ENCODE data around the gene ANKHD1.

Gene ANKHD1

GRCh38 chr5:140565780-140566095, 164.1 kb downstream of the ANKHD1 start:
- peak overlapping the region; percentile 78 for H3K4me3 ChIP-seq (ENCODE audit: control insufficient read depth, low read depth, low read length)
- TF ChIP-seq, protein P1, sequence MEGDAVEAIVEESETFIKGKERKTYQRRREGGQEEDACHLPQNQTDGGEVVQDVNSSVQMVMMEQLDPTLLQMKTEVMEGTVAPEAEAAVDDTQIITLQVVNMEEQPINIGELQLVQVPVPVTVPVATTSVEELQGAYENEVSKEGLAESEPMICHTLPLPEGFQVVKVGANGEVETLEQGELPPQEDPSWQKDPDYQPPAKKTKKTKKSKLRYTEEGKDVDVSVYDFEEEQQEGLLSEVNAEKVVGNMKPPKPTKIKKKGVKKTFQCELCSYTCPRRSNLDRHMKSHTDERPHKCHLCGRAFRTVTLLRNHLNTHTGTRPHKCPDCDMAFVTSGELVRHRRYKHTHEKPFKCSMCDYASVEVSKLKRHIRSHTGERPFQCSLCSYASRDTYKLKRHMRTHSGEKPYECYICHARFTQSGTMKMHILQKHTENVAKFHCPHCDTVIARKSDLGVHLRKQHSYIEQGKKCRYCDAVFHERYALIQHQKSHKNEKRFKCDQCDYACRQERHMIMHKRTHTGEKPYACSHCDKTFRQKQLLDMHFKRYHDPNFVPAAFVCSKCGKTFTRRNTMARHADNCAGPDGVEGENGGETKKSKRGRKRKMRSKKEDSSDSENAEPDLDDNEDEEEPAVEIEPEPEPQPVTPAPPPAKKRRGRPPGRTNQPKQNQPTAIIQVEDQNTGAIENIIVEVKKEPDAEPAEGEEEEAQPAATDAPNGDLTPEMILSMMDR (IDR thresholded peaks at IDR 0.05; ENCODE audit: control insufficient read depth, insufficient read depth, low read depth, low read length, missing control alignments) = no peak
- no peak for DNase-seq (ENCODE audit: low read depth)

DNA sequence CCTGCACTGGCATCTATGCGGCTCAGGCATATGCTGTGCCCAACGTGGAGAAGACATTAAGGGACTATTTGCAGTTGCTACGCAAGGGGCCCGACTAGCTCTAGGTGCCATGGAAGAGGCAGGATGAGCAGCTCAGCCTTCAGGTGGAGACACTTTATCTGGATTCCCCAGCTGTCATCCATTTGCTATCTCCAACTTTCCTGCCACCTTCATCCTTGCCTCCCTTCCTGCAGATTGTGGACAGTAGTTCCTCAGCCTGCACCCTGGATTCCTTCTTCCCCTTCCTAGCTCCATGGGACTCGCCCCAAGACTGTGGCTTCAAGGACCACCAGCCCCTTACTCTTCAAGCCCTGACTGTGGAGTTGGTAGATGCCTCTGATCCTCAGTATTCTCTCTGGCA, 165.0 kb downstream of the ANKHD1 start:
- H3K4me3 ChIP-seq (ENCODE audit: control insufficient read depth, low read depth, low read length) = no peak overlapping the region
- no peak for DNase-seq (ENCODE audit: low read depth)
- TF ChIP-seq, protein P1 (IDR thresholded peaks at IDR 0.05; ENCODE audit: control insufficient read depth, insufficient read depth, low read depth, low read length, missing control alignments) = no peak

DNA sequence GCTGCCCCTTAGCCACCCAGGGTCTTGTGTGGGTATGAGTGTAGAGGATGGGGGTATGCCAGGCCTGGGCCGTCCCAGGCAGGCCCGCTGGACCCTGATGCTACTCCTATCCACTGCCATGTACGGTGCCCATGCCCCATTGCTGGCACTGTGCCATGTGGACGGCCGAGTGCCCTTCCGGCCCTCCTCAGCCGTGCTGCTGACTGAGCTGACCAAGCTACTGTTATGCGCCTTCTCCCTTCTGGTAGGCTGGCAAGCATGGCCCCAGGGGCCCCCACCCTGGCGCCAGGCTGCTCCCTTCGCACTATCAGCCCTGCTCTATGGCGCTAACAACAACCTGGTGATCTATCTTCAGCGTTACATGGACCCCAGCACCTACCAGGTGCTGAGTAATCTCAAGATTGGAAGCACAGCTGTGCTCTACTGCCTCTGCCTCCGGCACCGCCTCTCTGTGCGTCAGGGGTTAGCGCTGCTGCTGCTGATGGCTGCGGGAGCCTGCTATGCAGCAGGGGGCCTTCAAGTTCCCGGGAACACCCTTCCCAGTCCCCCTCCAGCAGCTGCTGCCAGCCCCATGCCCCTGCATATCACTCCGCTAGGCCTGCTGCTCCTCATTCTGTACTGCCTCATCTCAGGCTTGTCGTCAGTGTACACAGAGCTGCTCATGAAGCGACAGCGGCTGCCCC, 165.6 kb downstream of the ANKHD1 start:
- TF ChIP-seq, protein P1 (IDR thresholded peaks at IDR 0.05; ENCODE audit: control insufficient read depth, insufficient read depth, low read depth, low read length, missing control alignments) = no peak
- DNase-seq (ENCODE audit: low read depth) = no peak
- H3K4me3 ChIP-seq (ENCODE audit: control insufficient read depth, low read depth, low read length) = no peak overlapping the region

DNA sequence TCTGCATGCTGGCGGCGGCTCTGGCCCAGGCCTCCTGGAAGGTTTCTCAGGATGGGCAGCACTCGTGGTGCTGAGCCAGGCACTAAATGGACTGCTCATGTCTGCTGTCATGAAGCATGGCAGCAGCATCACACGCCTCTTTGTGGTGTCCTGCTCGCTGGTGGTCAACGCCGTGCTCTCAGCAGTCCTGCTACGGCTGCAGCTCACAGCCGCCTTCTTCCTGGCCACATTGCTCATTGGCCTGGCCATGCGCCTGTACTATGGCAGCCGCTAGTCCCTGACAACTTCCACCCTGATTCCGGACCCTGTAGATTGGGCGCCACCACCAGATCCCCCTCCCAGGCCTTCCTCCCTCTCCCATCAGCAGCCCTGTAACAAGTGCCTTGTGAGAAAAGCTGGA, 166.2 kb downstream of the ANKHD1 start:
- DNase-seq (ENCODE audit: low read depth) = no peak
- TF ChIP-seq, protein P1 (IDR thresholded peaks at IDR 0.05; ENCODE audit: control insufficient read depth, insufficient read depth, low read depth, low read length, missing control alignments) = no peak
- no peak overlapping the region for H3K4me3 ChIP-seq (ENCODE audit: control insufficient read depth, low read depth, low read length)

- no peak for DNase-seq (ENCODE audit: low read depth)
- TF ChIP-seq, protein P1 (IDR thresholded peaks at IDR 0.05; ENCODE audit: control insufficient read depth, insufficient read depth, low read depth, low read length, missing control alignments) = no peak
- H3K4me3 ChIP-seq (ENCODE audit: control insufficient read depth, low read depth, low read length) = no peak overlapping the region
Measured at GRCh38 chr5:140568443-140569063, 166.9 kb downstream of the ANKHD1 start.

- DNase-seq (ENCODE audit: low read depth) = no peak
- TF ChIP-seq, protein P1 (IDR thresholded peaks at IDR 0.05; ENCODE audit: control insufficient read depth, insufficient read depth, low read depth, low read length, missing control alignments) = no peak
- H3K4me3 ChIP-seq (ENCODE audit: control insufficient read depth, low read depth, low read length) = no peak overlapping the region
Measured at GRCh38 chr5:140569197-140569596, 167.6 kb downstream of the ANKHD1 start.

All from AG09309 (cell line).